Prostate gland (tissue), 2 donors: ENCODE measurements around the gene NAALADL1. TPM values are rescaled to one million over a fixed set of nuclear protein-coding genes. Genes with fewer than 3 reads are reported as not detected.

Experiments used
- DNase-seq: peaks from one replicate; pipeline ENCODE4 v3.0.0-alpha.2; 2019; ENCODE audit warnings: low spot score
- H3K27ac ChIP-seq, 2 donors: fragments of 200-600 bp; sonication (generic); 2 replicates each; pipeline ENCODE4 v1.5.1; 2017 to 2019
- H3K27me3 ChIP-seq: fragments of 200-600 bp; sonication (generic); replicated peaks from 2 replicates; pipeline ENCODE4 v1.5.1; 2019; ENCODE audit not compliant: insufficient read depth
- H3K36me3 ChIP-seq, 2 donors: fragments of 200-600 bp; sonication (generic); 1 replicate in 1 of 2; 2 replicates in 1 of 2; pipeline versions ENCODE4 v1.5.1 to v1.8.1; 2017 to 2019
- H3K4me1 ChIP-seq: fragments of 200-600 bp; sonication (generic); replicated peaks from 2 replicates; pipeline ENCODE4 v1.5.1; 2019
- H3K4me3 ChIP-seq, 2 donors: fragments of 200-600 bp; sonication (generic); 2 replicates each; pipeline ENCODE4 v1.5.1; 2017 to 2019
- H3K9me3 ChIP-seq: fragments of 200-600 bp; sonication (generic); 2 replicates; pipeline ENCODE4 v1.5.1; 2017
- CTCF ChIP-seq, 4 experiments: fragments of 200-600 bp in 2 of 4; fragments of 450-650 bp in 2 of 4; sonication (generic) in 2 of 4; IDR thresholded peaks; 1 replicate in 3 of 4; 2 replicates in 1 of 4; pipeline ENCODE4 v1.5.1; 2016 to 2019; ENCODE audit warnings: antibody characterized with exemption in 4 of 4, mild to moderate bottlenecking in 2 of 4, moderate library complexity in 2 of 4
- POLR2A ChIP-seq: fragments of 450-650 bp; IDR thresholded peaks from one replicate; pipeline ENCODE4 v1.6.1; 2016; ENCODE audit warnings: antibody characterized with exemption, mild to moderate bottlenecking
- POLR2AphosphoS5 ChIP-seq: sonication (generic); formaldehyde crosslinking; IDR thresholded peaks from one replicate; pipeline ENCODE4 v1.6.1; 2017; ENCODE audit warnings: antibody characterized with exemption
- WGBS: methylation state at CpG from one replicate; pipeline ENCODE4 v1.1.5; 2018; 5-methylcytosine and 5-hydroxymethylcytosine counted together
- intact Hi-C: fragments of 100-400 bp; cut with DNase I; formaldehyde crosslinking; loops from one replicate; pipeline ENCODE4 v1.14.2; 2022
- total RNA-seq, 2 donors: library from RNA; depleted of rRNA; stranded (reverse); fragments of >200 nt; gene quantifications; one replicate each; pipeline ENCODE4 v1.1.0, GENCODE V29; 2016

The NAALADL1 gene
- total RNA-seq, 2 donors from 2014 or later, result 8.5 to 15.6 TPM

DNA sequence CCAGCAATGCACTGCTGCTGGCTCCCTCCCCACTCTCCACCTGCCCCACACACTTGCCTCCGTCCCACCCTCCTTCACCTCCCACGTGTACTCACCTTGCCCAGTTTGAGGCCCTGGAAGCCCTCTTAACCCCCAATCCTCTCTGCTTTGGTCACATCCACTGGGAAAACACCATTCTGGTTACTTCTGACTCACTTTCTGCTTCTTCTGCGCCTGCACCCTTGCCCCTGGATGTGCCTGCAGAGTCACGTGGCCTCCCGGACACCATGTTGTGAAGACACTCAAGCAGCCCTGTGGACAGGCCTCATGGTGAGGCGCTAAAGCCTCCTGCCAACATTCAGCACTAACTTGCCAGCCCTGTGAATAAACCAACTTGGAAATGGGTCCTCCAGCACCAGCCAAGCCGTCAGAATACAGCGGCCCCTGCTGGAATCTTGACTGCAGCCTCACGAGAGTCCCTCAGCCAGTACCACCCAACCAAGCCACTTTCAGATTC lies 2.6 kb upstream of the NAALADL1 start:
- no peak for TF ChIP-seq CTCF (IDR thresholded peaks at IDR 0.05)
- TF ChIP-seq POLR2A, result no peak
- no peak for TF ChIP-seq POLR2AphosphoS5
- intact Hi-C loops, result no loop called here

GRCh38 chr11:65059959-65060824 lies 1.8 kb upstream of the NAALADL1 start:
- no peaks in the 10 kb centered on the region for H3K9me3 ChIP-seq
- 47% methylated on average over 10 of the region's 10 CpGs for WGBS
- H3K27ac ChIP-seq, result no peak overlapping the region
- no peak overlapping the region for H3K4me3 ChIP-seq
- no peaks in the 10 kb centered on the region for H3K36me3 ChIP-seq
- no peak for DNase-seq
- no peaks in the 10 kb centered on the region for H3K4me1 ChIP-seq
- H3K27me3 ChIP-seq, result no peaks in the 10 kb centered on the region
- intact Hi-C loops, result no loop called here
- no peak for TF ChIP-seq POLR2AphosphoS5
- TF ChIP-seq CTCF (IDR thresholded peaks at IDR 0.05), result no peak
- TF ChIP-seq POLR2A, result no peak

More for the DNA sequence above, 2.6 kb upstream of the NAALADL1 start:
- no peak for DNase-seq
- no peaks in the 10 kb centered on the region for H3K9me3 ChIP-seq
- H3K27ac ChIP-seq, result no peak overlapping the region
- H3K27me3 ChIP-seq, result no peaks in the 10 kb centered on the region
- H3K4me1 ChIP-seq, result no peaks in the 10 kb centered on the region
- H3K36me3 ChIP-seq, result no peaks in the 10 kb centered on the region
- H3K4me3 ChIP-seq, result no peak overlapping the region
- 78% methylated on average over 9 of the region's 9 CpGs for WGBS

- Histone ChIP-seq H3K36me3 (no peaks in the 10 kb centered on the region), H3K4me3 (no peak overlapping the region), H3K27ac (no peak overlapping the region), H3K9me3 (no peaks in the 10 kb centered on the region), H3K4me1 (no peaks in the 10 kb centered on the region), H3K27me3 (no peaks in the 10 kb centered on the region)
- TF ChIP-seq CTCF (IDR thresholded peaks at IDR 0.05) (no peak), POLR2A (no peak)
- no peak for DNase-seq
- WGBS, result 39% methylated on average over 3 of the region's 3 CpGs
- intact Hi-C loops, result no loop called here
Measured at GRCh38 chr11:65059523-65059922, 1.2 kb upstream of the NAALADL1 start.

DNA sequence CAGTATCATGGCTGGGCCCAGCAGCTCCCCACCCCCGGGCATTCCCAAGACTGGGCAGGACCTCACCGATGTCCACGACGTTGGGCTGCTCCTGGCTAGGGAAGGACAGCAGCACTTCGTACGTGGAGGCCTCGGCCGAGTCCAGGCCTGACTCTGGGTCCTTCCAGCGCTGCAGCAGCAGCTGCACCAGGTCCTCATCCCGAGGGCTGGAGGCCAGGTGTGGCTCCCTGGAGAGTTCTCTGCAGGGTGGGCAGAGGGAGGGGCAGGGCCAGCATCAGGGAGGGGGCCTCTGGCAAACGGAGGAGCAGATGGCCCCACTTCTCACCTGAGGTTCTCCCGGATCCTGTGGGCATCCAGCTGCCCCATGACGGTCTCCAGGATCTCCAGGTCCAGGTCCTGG lies 341 bp downstream of the NAALADL1 start:
- Histone ChIP-seq H3K4me1 (no peaks in the 10 kb centered on the region), H3K27me3 (no peaks in the 10 kb centered on the region), H3K9me3 (no peaks in the 10 kb centered on the region), H3K36me3 (no peaks in the 10 kb centered on the region), H3K4me3 (no peak overlapping the region), H3K27ac (no peak overlapping the region)
- WGBS, result 61% methylated on average over 12 of the region's 13 CpGs
- no peak for DNase-seq
- intact Hi-C loops, result no loop called here
- TF ChIP-seq POLR2AphosphoS5 (no peak), CTCF (IDR thresholded peaks at IDR 0.05) (no peak), POLR2A (no peak)

- Histone ChIP-seq H3K4me3 (no peak overlapping the region), H3K9me3 (no peaks in the 10 kb centered on the region), H3K27ac (no peak overlapping the region), H3K27me3 (no peaks in the 10 kb centered on the region), H3K4me1 (no peaks in the 10 kb centered on the region), H3K36me3 (no peaks in the 10 kb centered on the region)
- no peak for TF ChIP-seq POLR2AphosphoS5
- TF ChIP-seq CTCF (IDR thresholded peaks at IDR 0.05), result no peak
- WGBS, result 92% methylated on average over 7 of the region's 7 CpGs
- intact Hi-C loops, result no loop called here
- no peak for DNase-seq
Measured at GRCh38 chr11:65057526-65057925, 827 bp downstream of the NAALADL1 start.
